SK-N-MC (cell line): ENCODE results near the gene PVALEF.

Experiments
- EZH2 ChIP-seq: fragments of 200-600 bp; sonication (generic); IDR thresholded peaks from one replicate; pipeline ENCODE4 v1.6.1; 2017; ENCODE audit warnings: antibody characterized with exemption
- FOXP2 ChIP-seq: optimal IDR thresholded peaks from 2 replicates; pipeline ENCODE3; 2011; ENCODE audit warnings: mild to moderate bottlenecking, moderate library complexity; ENCODE audit not compliant: insufficient read depth; ENCODE audit errors: extremely low read length, control extremely low read depth
- POLR2AphosphoS5 ChIP-seq: IDR thresholded peaks from 2 replicates; pipeline ENCODE4 v1.6.1; 2012; ENCODE audit warnings: mild to moderate bottlenecking, low read depth, low read length, borderline replicate concordance

GRCh38 chr17:81163051-81163695 is 2.1 kb upstream of the PVALEF start:
- TF ChIP-seq POLR2AphosphoS5: no peak
- TF ChIP-seq EZH2: no peak
- TF ChIP-seq FOXP2: no peak
